Liver (tissue), 3 donors: ENCODE measurements around the gene UBE2C.

Experiments used
- GABPA ChIP-seq, 2 donors: IDR thresholded peaks in 1 of 2; conservative IDR thresholded peaks in 1 of 2; 2 replicates each; pipeline ENCODE4 v1.6.1; 2016; ENCODE audit warnings: antibody characterized with exemption in 2 of 2, mild to moderate bottlenecking in 1 of 2, moderate library complexity in 1 of 2
- JUND ChIP-seq, 2 donors: IDR thresholded peaks; 2 replicates each; pipeline ENCODE4 v1.6.1; 2016; ENCODE audit warnings: antibody characterized with exemption in 2 of 2
- TAF1 ChIP-seq: conservative IDR thresholded peaks from 2 replicates; pipeline ENCODE4 v1.6.1; 2016; ENCODE audit warnings: antibody characterized with exemption, mild to moderate bottlenecking
- YY1 ChIP-seq: IDR thresholded peaks from 2 replicates; pipeline ENCODE4 v1.6.1; 2016; ENCODE audit warnings: antibody characterized with exemption, mild to moderate bottlenecking
- TF ChIP-seq, protein P1 (sequence below): fragments of 150-350 bp; IDR thresholded peaks from 2 replicates; pipeline ENCODE4 v1.5.1; 2017; ENCODE audit warnings: improper control_type of control experiment, low read depth, low read length; ENCODE audit not compliant: missing input control
- donor health status: healthy.
- donor health status: healthy.

DNA sequence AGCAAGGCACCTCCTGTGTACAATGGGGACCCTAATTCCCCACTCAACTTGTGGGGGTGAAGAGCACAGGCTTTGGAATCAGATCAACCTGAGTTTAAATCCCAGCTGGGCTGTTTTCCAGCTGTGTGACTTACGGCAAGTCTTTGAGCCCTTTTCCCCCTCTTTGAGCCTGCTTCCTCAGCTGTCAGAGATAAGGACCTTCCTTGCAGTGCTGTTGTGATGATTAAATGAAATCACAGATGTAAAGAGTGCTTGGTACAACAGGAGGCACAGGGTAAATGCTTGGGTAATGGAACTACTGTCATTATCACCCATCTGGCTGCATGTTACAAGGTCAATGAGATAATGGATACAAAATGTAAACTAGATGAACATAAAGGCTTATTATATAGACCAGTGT is 24.4 kb downstream of the UBE2C start:
- no peak for TF ChIP-seq YY1
- TF ChIP-seq, protein P1, sequence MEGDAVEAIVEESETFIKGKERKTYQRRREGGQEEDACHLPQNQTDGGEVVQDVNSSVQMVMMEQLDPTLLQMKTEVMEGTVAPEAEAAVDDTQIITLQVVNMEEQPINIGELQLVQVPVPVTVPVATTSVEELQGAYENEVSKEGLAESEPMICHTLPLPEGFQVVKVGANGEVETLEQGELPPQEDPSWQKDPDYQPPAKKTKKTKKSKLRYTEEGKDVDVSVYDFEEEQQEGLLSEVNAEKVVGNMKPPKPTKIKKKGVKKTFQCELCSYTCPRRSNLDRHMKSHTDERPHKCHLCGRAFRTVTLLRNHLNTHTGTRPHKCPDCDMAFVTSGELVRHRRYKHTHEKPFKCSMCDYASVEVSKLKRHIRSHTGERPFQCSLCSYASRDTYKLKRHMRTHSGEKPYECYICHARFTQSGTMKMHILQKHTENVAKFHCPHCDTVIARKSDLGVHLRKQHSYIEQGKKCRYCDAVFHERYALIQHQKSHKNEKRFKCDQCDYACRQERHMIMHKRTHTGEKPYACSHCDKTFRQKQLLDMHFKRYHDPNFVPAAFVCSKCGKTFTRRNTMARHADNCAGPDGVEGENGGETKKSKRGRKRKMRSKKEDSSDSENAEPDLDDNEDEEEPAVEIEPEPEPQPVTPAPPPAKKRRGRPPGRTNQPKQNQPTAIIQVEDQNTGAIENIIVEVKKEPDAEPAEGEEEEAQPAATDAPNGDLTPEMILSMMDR: no peak
- TF ChIP-seq JUND (IDR thresholded peaks at IDR 0.05): no peak
- no peak for TF ChIP-seq GABPA (IDR thresholded peaks at IDR 0.05 in 1 of 2, conservative IDR thresholded peaks at IDR 0.05 in 1 of 2)
- no peak for TF ChIP-seq TAF1
